HL-60 (cell line): ENCODE measurements around the gene RPS6KL1.

Experiments
- DNase-seq, 2 experiments: peaks; one replicate each; pipeline ENCODE4 v3.0.0-alpha.2; 2010 to 2020; ENCODE audit warnings: low read depth in 1 of 2, low spot score in 1 of 2
- H3K27ac ChIP-seq: fragments of 250-450 bp; sonication (Bioruptor Pico); replicated peaks from 2 replicates; pipeline ENCODE4 v1.5.1; 2020; ENCODE audit warnings: mild to moderate bottlenecking, moderate library complexity
- H3K27me3 ChIP-seq: fragments of 250-450 bp; sonication (Bioruptor Pico); 2 replicates; pipeline ENCODE4 v1.5.1; 2021; ENCODE audit warnings: mild to moderate bottlenecking, moderate library complexity; ENCODE audit not compliant: insufficient read depth, poor library complexity, severe bottlenecking
- H3K4me3 ChIP-seq: replicated peaks from 2 replicates; pipeline ENCODE4 v1.5.1; 2011; ENCODE audit warnings: mild to moderate bottlenecking, control low read depth, low read length; ENCODE audit not compliant: insufficient read depth
- CTCF ChIP-seq: IDR thresholded peaks from one replicate; pipeline ENCODE4 v1.5.1; 2011; ENCODE audit warnings: low read length, control low read depth, inconsistent platforms; ENCODE audit not compliant: insufficient read depth
- GABPA ChIP-seq: IDR thresholded peaks from 2 replicates; pipeline ENCODE4 v1.6.1; 2012; ENCODE audit warnings: low read depth
- POLR2AphosphoS5 ChIP-seq: IDR thresholded peaks from 2 replicates; pipeline ENCODE4 v1.6.1; 2012; ENCODE audit warnings: low read depth
- REST ChIP-seq: IDR thresholded peaks from 2 replicates; pipeline ENCODE4 v1.6.1; 2012; ENCODE audit warnings: low read depth; ENCODE audit not compliant: insufficient replicate concordance
- SPI1 ChIP-seq: IDR thresholded peaks from 2 replicates; pipeline ENCODE4 v1.6.1; 2012; ENCODE audit warnings: low read depth, mild to moderate bottlenecking, borderline replicate concordance

RPS6KL1 gene

GRCh38 chr14:74949191-74949601 lies 26.1 kb upstream of the RPS6KL1 start:
- TF ChIP-seq CTCF (no peak), SPI1 (no peak), POLR2AphosphoS5 (no peak), REST (no peak), GABPA (no peak)
- DNase-seq = no peak

GRCh38 chr14:74948228-74949175 lies 25.4 kb upstream of the RPS6KL1 start:
- Histone ChIP-seq H3K27me3 (no peaks in the 10 kb centered on the region), H3K4me3 (no peak overlapping the region)

More at GRCh38 chr14:74949191-74949601, 26.1 kb upstream of the RPS6KL1 start:
- H3K27me3 ChIP-seq = no peaks in the 10 kb centered on the region
- no peak overlapping the region for H3K27ac ChIP-seq
- H3K4me3 ChIP-seq = no peak overlapping the region

More at GRCh38 chr14:74948228-74949175, 25.4 kb upstream of the RPS6KL1 start:
- DNase-seq = no peak
- no peak overlapping the region for H3K27ac ChIP-seq
- TF ChIP-seq GABPA = no peak
- no peak for TF ChIP-seq SPI1
- no peak for TF ChIP-seq POLR2AphosphoS5
- no peak for TF ChIP-seq REST
- TF ChIP-seq CTCF = no peak
